GM18507 (cell line): Measurements from ENCODE around the gene COMT.

Source experiments
- DNase-seq: peaks from one replicate; pipeline ENCODE4 v3.0.0; 2011; ENCODE audit warnings: low read depth; ENCODE audit not compliant: insufficient read length; ENCODE audit errors: extremely low spot score
- FAIRE-seq: peaks from 2 replicates; lab custom pipeline; 2011; peaks lifted over from hg19 to GRCh38; lab: Jason Lieb, UNC

Gene COMT

DNA sequence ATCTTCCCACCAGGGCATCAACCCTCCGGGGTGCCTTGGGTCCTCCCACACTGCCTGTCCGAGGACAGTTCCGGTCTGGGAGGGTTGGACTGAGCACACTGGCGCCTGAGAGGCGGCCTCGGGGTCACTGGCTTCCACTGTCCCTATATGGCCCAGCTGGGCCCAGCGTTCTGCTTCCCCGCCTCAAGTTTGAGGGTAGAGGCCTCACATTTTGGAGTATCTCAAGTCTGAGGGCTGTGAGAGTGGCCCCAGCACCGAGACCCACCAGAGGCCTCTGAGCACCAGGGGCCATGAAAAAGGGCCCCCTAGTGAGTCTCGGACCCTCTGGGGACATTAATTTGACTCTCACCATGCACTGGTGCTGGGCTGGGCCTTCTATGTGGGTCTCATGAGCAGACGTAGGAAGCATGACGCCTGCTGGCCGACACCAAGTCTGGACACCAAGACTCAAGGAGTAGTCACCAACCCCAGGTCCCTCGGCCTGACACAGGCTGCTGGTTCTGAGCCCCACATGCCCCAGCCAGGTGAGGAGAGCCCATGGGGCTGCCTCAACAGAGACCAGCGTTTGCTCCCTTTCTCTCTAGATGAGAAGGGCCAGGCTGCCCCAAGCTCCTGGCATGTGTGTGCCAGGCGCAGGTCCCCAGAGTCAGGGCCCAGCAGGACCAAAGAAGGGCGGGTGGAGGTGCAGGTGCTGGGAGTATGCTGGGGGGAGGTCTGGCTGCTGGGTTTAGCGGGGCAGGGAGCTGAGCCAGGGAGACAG lies 47.6 kb downstream of the COMT start:
- no peak for DNase-seq
- FAIRE-seq: no peak

- DNase-seq: no peak
- no peak for FAIRE-seq
Observed at GRCh38 chr22:19989725-19990067, 48.1 kb downstream of the COMT start.

- FAIRE-seq (no peak), DNase-seq (no peak)
Observed at GRCh38 chr22:19990188-19990587, 48.6 kb downstream of the COMT start.

GRCh38 chr22:19990609-19991394 lies 49.2 kb downstream of the COMT start:
- no peak for FAIRE-seq
- no peak for DNase-seq

- no peak for FAIRE-seq
- DNase-seq: no peak
Observed at GRCh38 chr22:19991395-19991644, 49.7 kb downstream of the COMT start.

DNA sequence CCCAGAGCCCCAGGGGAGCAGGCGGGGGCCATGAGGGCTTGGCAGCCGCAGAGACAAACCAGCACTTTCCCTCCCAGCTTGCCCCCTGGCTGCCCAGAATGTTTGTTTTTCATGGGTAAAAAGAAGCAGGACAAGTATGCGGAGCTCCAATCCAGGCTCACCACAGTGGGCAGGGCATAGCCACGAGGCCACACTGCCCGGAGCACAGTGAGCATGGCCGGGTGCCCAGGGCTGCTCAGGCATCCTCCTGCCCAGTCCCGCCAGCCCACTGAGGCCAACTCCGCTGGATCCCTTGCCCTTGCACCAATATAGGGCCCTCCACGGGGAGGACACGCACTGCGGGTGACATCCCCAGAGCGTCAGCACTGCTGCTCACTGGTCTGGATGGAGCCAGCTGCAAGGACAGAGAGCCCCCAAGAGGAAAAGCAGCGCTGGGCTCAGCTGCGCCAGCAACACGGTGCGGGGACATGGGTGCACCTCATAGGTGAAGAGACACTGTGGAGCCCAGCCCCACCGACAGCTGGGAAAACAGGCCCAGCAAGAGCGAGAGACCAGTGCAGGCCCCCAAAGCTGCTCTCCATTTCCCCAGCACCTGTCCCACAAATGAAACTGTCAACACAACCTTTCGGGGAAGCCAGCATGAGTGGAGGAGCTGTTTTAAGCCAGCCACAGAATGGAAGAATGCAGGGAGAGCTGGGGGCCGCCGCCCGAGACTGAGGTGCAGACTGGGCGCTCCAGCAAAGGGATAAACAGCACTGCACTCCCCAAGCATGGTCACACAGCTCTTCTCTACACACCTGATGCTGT lies 50.3 kb downstream of the COMT start:
- DNase-seq (no peak), FAIRE-seq (no peak)

DNA sequence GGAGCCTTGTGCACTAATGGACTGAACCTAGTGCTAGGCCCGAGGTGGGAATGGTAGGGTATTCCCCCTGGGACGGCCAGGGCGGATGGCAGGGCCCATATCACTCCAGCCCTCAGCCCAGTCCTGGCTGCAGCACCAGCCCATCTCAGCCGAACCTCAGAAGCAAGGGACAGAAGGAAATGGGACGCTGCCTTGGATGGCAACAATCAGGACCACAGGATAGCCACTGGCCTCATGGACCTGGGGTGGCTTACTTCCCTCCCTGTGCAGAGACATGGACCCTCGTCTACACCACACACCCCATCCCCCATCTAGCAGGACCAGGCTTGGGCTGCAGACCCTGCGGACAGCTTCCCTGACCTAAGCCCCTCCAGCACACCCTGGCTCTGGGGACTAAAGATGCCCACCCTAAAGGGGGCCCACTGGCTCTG lies 50.9 kb downstream of the COMT start:
- FAIRE-seq (no peak), DNase-seq (no peak)

GRCh38 chr22:19992921-19993355 lies 51.4 kb downstream of the COMT start:
- FAIRE-seq (no peak), DNase-seq (no peak)

DNA sequence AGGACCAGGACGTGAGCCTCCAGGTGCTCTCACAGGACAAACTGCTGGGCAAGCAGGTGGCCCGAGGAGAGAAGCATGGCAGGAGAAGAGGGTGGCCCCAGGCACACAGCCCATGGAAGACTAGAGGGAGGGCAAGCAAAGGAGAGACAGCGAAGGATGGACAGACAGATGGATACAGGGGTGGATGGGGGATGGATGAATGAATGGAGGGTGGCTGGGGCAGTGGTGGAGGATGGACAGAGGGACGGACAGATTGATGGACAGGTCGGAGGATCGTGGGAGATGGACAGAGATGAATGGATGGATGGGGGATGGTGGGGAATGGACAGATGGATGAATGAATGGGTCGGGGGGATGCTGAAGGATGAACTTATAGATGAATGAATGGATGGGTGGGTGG lies 52.4 kb downstream of the COMT start:
- FAIRE-seq (no peak), DNase-seq (no peak)

DNA sequence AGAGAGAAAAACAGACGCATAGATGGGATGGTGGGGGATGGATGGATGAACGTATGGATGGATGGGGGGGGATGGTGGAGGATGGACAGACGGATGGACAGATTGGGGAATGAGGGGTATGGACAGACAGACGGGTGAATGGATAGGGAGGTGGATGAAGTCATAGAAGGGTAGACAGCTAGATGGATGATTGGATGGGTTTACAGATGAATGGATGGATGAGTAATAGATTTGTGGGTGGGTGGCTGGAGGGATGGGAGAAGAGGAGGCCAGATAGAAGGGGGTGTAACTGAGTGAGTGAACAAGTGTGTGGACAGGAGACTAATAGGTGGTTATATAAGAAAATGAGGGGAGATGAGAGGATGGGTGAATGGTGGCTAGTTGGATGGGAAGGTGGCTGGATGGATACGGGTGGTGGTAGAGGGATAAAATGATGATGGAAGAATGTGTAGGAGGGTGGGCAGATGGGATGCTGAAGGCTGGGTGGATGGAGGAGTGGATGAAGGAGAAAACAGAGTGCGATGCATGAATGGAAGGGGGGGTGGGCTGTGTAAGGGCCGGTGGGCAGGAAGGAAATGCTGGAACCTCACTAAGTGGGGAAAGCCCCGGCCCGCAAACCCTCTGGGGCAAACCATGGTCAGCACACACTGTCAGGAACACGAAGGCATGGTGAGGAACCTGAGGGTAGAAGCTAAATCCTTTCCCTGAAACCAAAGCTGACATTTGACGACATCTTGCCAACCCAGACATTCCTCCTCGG lies 53.5 kb downstream of the COMT start:
- DNase-seq: no peak
- no peak for FAIRE-seq

- no peak for DNase-seq
- no peak for FAIRE-seq
Observed at GRCh38 chr22:19995611-19996339, 54.2 kb downstream of the COMT start.

DNA sequence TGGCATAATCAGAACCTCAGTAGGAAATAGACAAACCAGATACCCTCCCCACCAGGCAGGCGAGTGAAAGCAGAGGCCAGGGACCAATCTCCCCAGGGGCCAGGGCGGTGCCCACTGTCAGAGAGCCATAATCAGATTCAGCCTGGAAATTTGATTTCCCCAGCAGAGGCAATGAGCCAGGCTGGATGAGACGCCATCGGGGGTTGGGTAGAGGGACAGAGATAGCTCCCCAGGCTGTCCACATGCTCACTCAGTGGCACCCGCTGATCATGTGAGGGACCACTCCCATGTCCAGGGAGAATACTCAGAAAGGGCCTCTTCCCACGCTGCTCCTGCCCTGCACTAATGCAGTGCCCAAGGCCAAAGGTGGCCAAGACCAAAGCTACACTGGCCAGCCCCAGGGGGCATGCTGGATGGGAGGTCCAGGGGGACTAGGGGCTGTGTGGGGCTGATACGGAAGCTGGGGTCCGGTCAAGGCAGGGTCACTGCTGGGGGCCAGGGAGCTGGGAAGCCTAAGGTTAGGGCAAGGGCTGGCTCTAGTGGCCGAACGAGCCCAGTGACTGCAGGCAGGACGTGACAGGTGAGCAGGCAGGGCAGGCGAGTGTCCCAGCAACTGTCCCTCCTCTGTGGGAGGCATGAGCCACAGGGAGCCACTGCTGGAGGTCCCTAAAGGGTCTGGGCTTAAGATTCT lies 55.3 kb downstream of the COMT start:
- DNase-seq (no peak), FAIRE-seq (no peak)

DNA sequence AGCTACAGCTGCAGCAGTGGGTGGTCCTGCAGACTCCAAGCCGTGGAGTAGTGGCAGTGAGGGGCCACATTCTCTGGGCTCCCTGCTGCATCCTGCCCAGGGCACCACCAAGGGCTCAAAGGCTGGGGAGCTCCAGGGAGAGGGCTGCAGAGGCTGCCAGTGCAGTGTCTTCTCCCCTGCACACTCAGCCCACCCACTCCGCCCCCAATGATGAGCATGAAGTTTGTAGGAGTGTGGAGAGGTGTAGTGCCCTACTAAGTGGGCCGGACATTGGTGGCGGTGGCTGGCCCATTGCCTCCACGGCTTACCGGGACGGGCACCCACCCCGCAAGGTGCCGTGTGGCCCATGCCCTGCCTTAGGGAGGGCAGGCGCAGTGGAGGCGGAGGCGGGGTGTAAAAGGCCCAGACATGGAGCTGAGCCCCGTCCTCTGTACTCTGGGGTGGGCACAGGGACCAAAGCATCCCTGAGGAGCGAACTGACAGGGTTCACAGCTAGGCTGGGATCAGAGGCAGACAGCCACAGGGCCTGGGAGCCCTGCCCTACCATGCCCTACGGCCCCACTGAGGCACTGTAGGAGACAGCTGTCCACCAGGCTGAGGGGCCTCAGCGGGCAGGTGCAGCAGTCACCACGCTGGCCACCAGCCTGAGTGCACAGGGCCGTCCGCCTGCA lies 56.1 kb downstream of the COMT start:
- FAIRE-seq (no peak), DNase-seq (no peak)

GRCh38 chr22:19998232-19998951 lies 56.8 kb downstream of the COMT start:
- no peak for DNase-seq

GRCh38 chr22:19998991-19999820 lies 57.6 kb downstream of the COMT start:
- FAIRE-seq: no peak
- no peak for DNase-seq

More at GRCh38 chr22:19998232-19998951, 56.8 kb downstream of the COMT start:
- no peak for FAIRE-seq

DNA sequence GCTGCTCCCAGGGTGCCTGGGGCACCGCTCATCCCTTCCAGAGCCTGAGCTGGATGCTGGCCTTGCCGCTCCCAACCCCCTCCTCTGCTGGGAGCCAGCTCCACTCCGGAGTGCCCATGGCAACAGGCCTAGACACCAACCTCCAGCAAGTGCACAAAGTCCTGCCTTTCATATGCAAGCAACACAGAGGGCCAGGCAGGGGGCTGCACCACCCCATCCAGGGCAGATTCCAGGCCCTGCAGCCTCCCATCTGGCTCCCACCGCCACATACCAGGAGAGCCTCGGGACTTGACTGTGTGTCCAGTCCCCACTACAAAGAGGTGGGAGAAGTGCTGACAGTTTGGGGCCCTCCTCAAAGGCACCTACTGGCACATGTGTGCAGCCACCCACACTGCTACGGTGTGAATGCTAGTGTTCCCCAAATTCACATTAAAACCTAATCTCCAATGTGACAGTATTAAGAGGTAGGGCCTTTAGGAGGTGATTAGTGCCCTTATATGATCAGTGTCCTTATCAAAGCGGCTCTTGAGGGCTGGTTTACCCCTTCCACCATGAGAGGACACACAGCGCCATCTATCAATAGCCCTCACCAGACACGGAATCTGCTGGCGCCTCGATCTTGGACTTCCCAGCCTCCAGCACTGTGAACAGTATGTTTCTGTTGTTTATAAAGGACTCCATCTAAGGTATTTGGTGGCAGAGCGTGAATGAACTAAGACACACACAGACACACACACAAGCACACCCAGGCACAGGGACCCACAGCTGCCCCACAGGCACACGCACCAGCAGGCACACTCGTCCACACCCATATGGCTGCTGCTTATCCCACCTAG lies 58.9 kb downstream of the COMT start:
- DNase-seq (no peak), FAIRE-seq (no peak)
